PC-9 (cell line): Measurements from ENCODE around the gene GAA. TPM values are rescaled to one million over a fixed set of nuclear protein-coding genes. Genes with fewer than 3 reads are reported as not detected.

Experiments used
- BruUV-seq: library from RNA; stranded (reverse); fragments of 400-500 nt; replicated peaks from 2 replicates; lab custom pipeline; 2021; lab: Mats Ljungman, UMichigan
- CTCF ChIA-PET: fragments of 300-600 bp; sonication (Branson Sonifier 250); formaldehyde crosslinking; loops from one replicate; lab custom pipeline; 2022; ENCODE audit warnings: antibody characterized with exemption; lab: Charles Lee
- POLR2A ChIA-PET: fragments of 300-600 bp; sonication (Branson Sonifier 250); formaldehyde crosslinking; loops from one replicate; lab custom pipeline; 2022; ENCODE audit warnings: antibody characterized with exemption; ENCODE audit not compliant: unreplicated experiment; lab: Charles Lee
- DNase-seq, 2 experiments: peaks; one replicate each; pipeline versions ENCODE4 v3.0.0 to v3.0.0-alpha.2; 2015 to 2022; ENCODE audit warnings: mixed read lengths in 1 of 2
- H2AFZ ChIP-seq: fragments of 200-600 bp; sonication (generic); 2 replicates; pipeline ENCODE4 v1.8.1; 2017; ENCODE audit warnings: antibody characterized with exemption
- H3F3A ChIP-seq: fragments of 200-600 bp; sonication (generic); 2 replicates; pipeline ENCODE4 v1.8.1; 2017; ENCODE audit warnings: antibody characterized with exemption, mild to moderate bottlenecking, low read depth; ENCODE audit not compliant: insufficient read depth
- H3K27ac ChIP-seq: fragments of 200-600 bp; sonication (generic); 2 replicates; pipeline ENCODE4 v1.6.1; 2016; ENCODE audit warnings: mixed run types
- H3K27me3 ChIP-seq: fragments of 200-600 bp; sonication (generic); 2 replicates; pipeline ENCODE4 v1.6.1; 2016; ENCODE audit warnings: low read depth, mixed run types; ENCODE audit not compliant: insufficient read depth
- H3K36me3 ChIP-seq: fragments of 200-600 bp; sonication (generic); 2 replicates; pipeline ENCODE4 v1.6.1; 2016; ENCODE audit warnings: low read depth, mixed run types
- H3K4me1 ChIP-seq: fragments of 200-600 bp; sonication (generic); replicated peaks from 2 replicates; pipeline ENCODE4 v1.6.1; 2016; ENCODE audit warnings: mixed run types; ENCODE audit not compliant: insufficient read depth
- H3K4me2 ChIP-seq: fragments of 200-600 bp; sonication (generic); 2 replicates; pipeline ENCODE4 v1.6.1; 2017; ENCODE audit warnings: mixed run types
- H3K4me3 ChIP-seq: fragments of 200-600 bp; sonication (generic); 2 replicates; pipeline ENCODE4 v1.6.1; 2016; ENCODE audit warnings: mixed run types
- H3K79me2 ChIP-seq: fragments of 200-600 bp; sonication (generic); 2 replicates; pipeline ENCODE4 v1.6.1; 2017; ENCODE audit warnings: low read depth, mixed run types
- H3K9me2 ChIP-seq: fragments of 200-600 bp; sonication (generic); 2 replicates; pipeline ENCODE4 v1.8.1; 2017; ENCODE audit warnings: mild to moderate bottlenecking; ENCODE audit not compliant: insufficient read depth
- H3K9me3 ChIP-seq: fragments of 200-600 bp; sonication (generic); 2 replicates; pipeline ENCODE4 v1.8.1; 2016; ENCODE audit warnings: low read depth; ENCODE audit not compliant: insufficient read depth
- H4K20me1 ChIP-seq: fragments of 200-600 bp; sonication (generic); 2 replicates; pipeline ENCODE4 v1.8.1; 2017; ENCODE audit not compliant: insufficient read depth
- CTCF ChIP-seq: fragments of 200-600 bp; sonication (generic); conservative IDR thresholded peaks from 2 replicates; pipeline ENCODE4 v1.6.1; 2017; ENCODE audit warnings: mixed run types, antibody characterized with exemption, mild to moderate bottlenecking, moderate library complexity
- EZH2 ChIP-seq: fragments of 200-600 bp; sonication (generic); IDR thresholded peaks from 2 replicates; pipeline ENCODE4 v1.8.0; 2017; ENCODE audit warnings: antibody characterized with exemption, low read depth
- intact Hi-C: fragments of 100-400 bp; cut with micrococcal nuclease; formaldehyde crosslinking; loops from one replicate; pipeline ENCODE4 v1.10.0; 2022; ENCODE audit not compliant: unreplicated experiment
- total RNA-seq: library from RNA; stranded (reverse); gene quantifications from 2 replicates; pipeline ENCODE4 v1.2.3, GENCODE V29; 2021

GAA gene
- total RNA-seq, 1 experiment from 2014 or later, result 86.9 TPM

GRCh38 chr17:80122026-80122575, 20.7 kb downstream of the GAA start:
- H2AFZ ChIP-seq, result no peak overlapping the region
- H3K27me3 ChIP-seq, result no peaks in the 10 kb centered on the region
- no peak overlapping the region for H3K4me2 ChIP-seq
- H3K36me3 ChIP-seq, result no peaks in the 10 kb centered on the region
- no TSS peak for BruUV-seq
- DNase-seq, result no peak
- H3K79me2 ChIP-seq, result no peaks in the 10 kb centered on the region
- TF ChIP-seq CTCF, result no peak
- TF ChIP-seq EZH2, result no peak
- no peaks in the 10 kb centered on the region for H3F3A ChIP-seq
- no peaks in the 10 kb centered on the region for H4K20me1 ChIP-seq
- no peaks in the 10 kb centered on the region for H3K9me2 ChIP-seq
- H3K4me3 ChIP-seq, result no peak overlapping the region
- no peak overlapping the region for H3K27ac ChIP-seq
- intact Hi-C loops, result no loop called here
- POLR2A ChIA-PET, result no interaction called here
- H3K9me3 ChIP-seq, result no peaks in the 10 kb centered on the region
- CTCF ChIA-PET, result no interaction called here
- H3K4me1 ChIP-seq, result no peaks in the 10 kb centered on the region

GRCh38 chr17:80122926-80123505, 21.6 kb downstream of the GAA start:
- H2AFZ ChIP-seq, result no peak overlapping the region
- intact Hi-C loops, result no loop called here
- no peaks in the 10 kb centered on the region for H3K27me3 ChIP-seq
- no TSS peak for BruUV-seq
- H3K4me3 ChIP-seq, result no peak overlapping the region
- no peak for TF ChIP-seq EZH2
- no peak for TF ChIP-seq CTCF
- no peaks in the 10 kb centered on the region for H3K79me2 ChIP-seq
- CTCF ChIA-PET, result interaction anchor here (2.2 kb wide), 1 partner anchor 22 kb away, joined by 15 read pairs; the partner anchor contains the start of gene GAA
- no peaks in the 10 kb centered on the region for H3K9me3 ChIP-seq
- H4K20me1 ChIP-seq, result no peaks in the 10 kb centered on the region
- H3K4me1 ChIP-seq, result no peaks in the 10 kb centered on the region
- no peak overlapping the region for H3K27ac ChIP-seq
- no peak overlapping the region for H3K4me2 ChIP-seq
- POLR2A ChIA-PET, result interaction anchor here (0.6 kb wide), 1 partner anchor 1324 kb away, joined by 16 read pairs; no protein-coding TSS in a partner anchor
- no peak for DNase-seq
- H3K9me2 ChIP-seq, result no peaks in the 10 kb centered on the region
- H3K36me3 ChIP-seq, result no peaks in the 10 kb centered on the region
- no peaks in the 10 kb centered on the region for H3F3A ChIP-seq

- Histone ChIP-seq H3K4me1 (no peaks in the 10 kb centered on the region), H2AFZ (no peak overlapping the region), H4K20me1 (no peaks in the 10 kb centered on the region), H3K79me2 (no peaks in the 10 kb centered on the region), H3K27ac (no peak overlapping the region), H3K4me3 (no peak overlapping the region), H3K9me2 (no peaks in the 10 kb centered on the region), H3F3A (no peaks in the 10 kb centered on the region), H3K36me3 (no peaks in the 10 kb centered on the region), H3K4me2 (no peak overlapping the region), H3K27me3 (no peaks in the 10 kb centered on the region), H3K9me3 (no peaks in the 10 kb centered on the region)
- TF ChIP-seq CTCF (no peak), EZH2 (no peak)
- peak in 1 of 2 experiments; percentile 56 for DNase-seq
- intact Hi-C loops, result loop anchor here (1.0 to 2.0 kb wide), 2 partner anchors 22 to 131 kb away; partner anchors contain the start of gene GAA
- CTCF ChIA-PET, result interaction anchor here (1.2 to 2.2 kb wide), 2 partner anchors 22 to 117 kb away, joined by 4 to 15 read pairs; partner anchors contain the start of gene GAA
- no TSS peak for BruUV-seq
- POLR2A ChIA-PET, result interaction anchor here (0.6 kb wide), 3 partner anchors 22 to 1323 kb away, joined by 3 to 16 read pairs (median 16); no protein-coding TSS in a partner anchor
These were observed 22.4 kb downstream of the GAA start for GRCh38 chr17:80123791-80124190.
